CD14-positive monocyte (primary cell): Measurements from ENCODE around the gene FRMD6. TPM values are rescaled to one million over a fixed set of nuclear protein-coding genes. Genes with fewer than 3 reads are reported as not detected.
A peak's percentile ranks its signal among the peaks of the same experiment; 100 is the strongest.

ENCODE experiments used
- DNase-seq, 3 donors: peaks; one replicate each; pipeline ENCODE4 v3.0.0-alpha.2; 2011 to 2022
- H2AFZ ChIP-seq: 2 replicates; pipeline ENCODE4 v1.6.0; 2012; ENCODE audit warnings: mild to moderate bottlenecking, low read depth, low read length, inconsistent platforms; ENCODE audit not compliant: insufficient read depth, poor library complexity, severe bottlenecking
- H3K27ac ChIP-seq, 2 donors: 1 replicate in 1 of 2; 2 replicates in 1 of 2; pipeline ENCODE4 v1.5.1; 2012 to 2013; ENCODE audit warnings: low read length in 2 of 2, control low read depth in 1 of 2, inconsistent platforms in 1 of 2, low read depth in 1 of 2, mild to moderate bottlenecking in 1 of 2
- H3K27me3 ChIP-seq, 2 donors: one replicate each; pipeline versions ENCODE4 v1.6.0 to v1.6.1; 2011 to 2013; ENCODE audit warnings: low read length in 2 of 2; ENCODE audit not compliant: control insufficient read depth in 2 of 2, insufficient read depth in 2 of 2
- H3K36me3 ChIP-seq, 2 donors: replicated peaks in 1 of 2; 1 replicate in 1 of 2; 2 replicates in 1 of 2; pipeline versions ENCODE4 v1.5.1 to v1.6.1; 2012 to 2013; ENCODE audit warnings: low read length in 2 of 2, control low read depth in 1 of 2, inconsistent platforms in 1 of 2, mild to moderate bottlenecking in 1 of 2; ENCODE audit not compliant: insufficient read depth in 2 of 2, control insufficient read depth in 1 of 2
- H3K4me1 ChIP-seq, 2 donors: 1 replicate in 1 of 2; 2 replicates in 1 of 2; pipeline versions ENCODE4 v1.5.1 to v1.6.1; 2012 to 2013; ENCODE audit warnings: low read length in 2 of 2, control low read depth in 1 of 2, inconsistent platforms in 1 of 2, mild to moderate bottlenecking in 1 of 2, moderate library complexity in 1 of 2; ENCODE audit not compliant: insufficient read depth in 2 of 2, control insufficient read depth in 1 of 2
- H3K4me2 ChIP-seq: replicated peaks from 2 replicates; pipeline ENCODE3; 2012; ENCODE audit warnings: low read length, moderate library complexity, mild to moderate bottlenecking; ENCODE audit not compliant: poor library complexity, severe bottlenecking; ENCODE audit errors: extremely low read depth
- H3K4me3 ChIP-seq, 3 experiments: fragments of 200-600 bp in 1 of 3; sonication (generic) in 1 of 3; replicated peaks in 1 of 3; 1 replicate in 2 of 3; 2 replicates in 1 of 3; pipeline ENCODE4 v1.5.1; 2011 to 2013; ENCODE audit warnings: low read length in 3 of 3, mild to moderate bottlenecking in 3 of 3, control low read depth in 2 of 3, low read depth in 2 of 3, inconsistent platforms in 1 of 3, moderate library complexity in 1 of 3
- H3K79me2 ChIP-seq: 2 replicates; pipeline ENCODE4 v1.6.0; 2012; ENCODE audit warnings: mild to moderate bottlenecking, control low read depth, inconsistent platforms, low read length, moderate library complexity; ENCODE audit not compliant: insufficient read depth
- H3K9ac ChIP-seq: 2 replicates; pipeline ENCODE4 v1.6.0; 2017; ENCODE audit warnings: low read length, mild to moderate bottlenecking; ENCODE audit not compliant: insufficient read depth, poor library complexity, severe bottlenecking
- H3K9me3 ChIP-seq, 2 donors: replicated peaks in 1 of 2; 1 replicate in 1 of 2; 2 replicates in 1 of 2; pipeline versions ENCODE4 v1.5.1 to v1.6.1; 2012 to 2013; ENCODE audit warnings: low read length in 2 of 2, control low read depth in 1 of 2; ENCODE audit not compliant: control insufficient read depth in 1 of 2, insufficient read depth in 1 of 2
- H4K20me1 ChIP-seq: 2 replicates; pipeline ENCODE4 v1.6.0; 2012; ENCODE audit warnings: mild to moderate bottlenecking, low read length, control low read depth, moderate library complexity; ENCODE audit not compliant: insufficient read depth
- H3K27ac Mint-ChIP-seq, 7 donors: one replicate each; pipeline ENCODE4 v1.8.0; 2020; ENCODE audit warnings: mild to moderate bottlenecking in 7 of 7, mixed read lengths in 7 of 7, moderate library complexity in 6 of 7, inconsistent platforms in 2 of 7
- H3K27me3 Mint-ChIP-seq, 3 donors: one replicate each; pipeline ENCODE4 v1.8.0; 2021 to 2022; ENCODE audit warnings: low read depth in 3 of 3, mild to moderate bottlenecking in 3 of 3, mixed read lengths in 3 of 3, moderate library complexity in 3 of 3, inconsistent platforms in 1 of 3
- H3K36me3 Mint-ChIP-seq, 2 donors: one replicate each; pipeline ENCODE4 v1.8.0; 2020; ENCODE audit warnings: mixed read lengths in 2 of 2, inconsistent platforms in 1 of 2, mild to moderate bottlenecking in 1 of 2
- H3K4me1 Mint-ChIP-seq: one replicate; pipeline ENCODE4 v1.8.0; 2020; ENCODE audit warnings: mild to moderate bottlenecking, mixed read lengths
- H3K4me3 Mint-ChIP-seq, 2 donors: one replicate each; pipeline ENCODE4 v1.8.0; 2020; ENCODE audit warnings: mild to moderate bottlenecking in 2 of 2, mixed read lengths in 2 of 2, moderate library complexity in 1 of 2
- H3K9me3 Mint-ChIP-seq, 7 donors: one replicate each; pipeline ENCODE4 v1.8.0; 2020 to 2022; ENCODE audit warnings: mixed read lengths in 7 of 7, mild to moderate bottlenecking in 6 of 7, moderate library complexity in 6 of 7, inconsistent platforms in 2 of 7
- WGBS: methylation state at CpG from one replicate; pipeline ENCODE4 v1.1.5; 2013; ENCODE audit warnings: missing lambda C conversion rate; ENCODE audit not compliant: insufficient coverage; 5-methylcytosine and 5-hydroxymethylcytosine counted together
- intact Hi-C, 2 donors: fragments of 100-400 bp; cut with micrococcal nuclease; formaldehyde crosslinking; loops; one replicate each; pipeline versions ENCODE4 v1.15.0 to v1.15.1; 2023
- polyA plus RNA-seq, 3 donors: library from polyadenylated mRNA; depleted of rRNA in 1 of 3; unstranded in 2 of 3; stranded (reverse) in 1 of 3; fragments of 300-500 nt in 2 of 3; fragments of >200 nt in 1 of 3; fragmentation: Illumina TruSeq in 2 of 3; gene quantifications; 1 replicate in 2 of 3; 2 replicates in 1 of 3; pipeline ENCODE4 v1.2.3, GENCODE V29; 2012 to 2021
- TF ChIP-seq, protein P1 (sequence below): fragments of 200-600 bp; IDR thresholded peaks from one replicate; pipeline ENCODE4 v1.8.0; 2022; ENCODE audit warnings: antibody characterized with exemption, mild to moderate bottlenecking

FRMD6 gene
- polyA plus RNA-seq, 3 donors, result 0.12 to 0.25 (median 0.12) TPM

DNA sequence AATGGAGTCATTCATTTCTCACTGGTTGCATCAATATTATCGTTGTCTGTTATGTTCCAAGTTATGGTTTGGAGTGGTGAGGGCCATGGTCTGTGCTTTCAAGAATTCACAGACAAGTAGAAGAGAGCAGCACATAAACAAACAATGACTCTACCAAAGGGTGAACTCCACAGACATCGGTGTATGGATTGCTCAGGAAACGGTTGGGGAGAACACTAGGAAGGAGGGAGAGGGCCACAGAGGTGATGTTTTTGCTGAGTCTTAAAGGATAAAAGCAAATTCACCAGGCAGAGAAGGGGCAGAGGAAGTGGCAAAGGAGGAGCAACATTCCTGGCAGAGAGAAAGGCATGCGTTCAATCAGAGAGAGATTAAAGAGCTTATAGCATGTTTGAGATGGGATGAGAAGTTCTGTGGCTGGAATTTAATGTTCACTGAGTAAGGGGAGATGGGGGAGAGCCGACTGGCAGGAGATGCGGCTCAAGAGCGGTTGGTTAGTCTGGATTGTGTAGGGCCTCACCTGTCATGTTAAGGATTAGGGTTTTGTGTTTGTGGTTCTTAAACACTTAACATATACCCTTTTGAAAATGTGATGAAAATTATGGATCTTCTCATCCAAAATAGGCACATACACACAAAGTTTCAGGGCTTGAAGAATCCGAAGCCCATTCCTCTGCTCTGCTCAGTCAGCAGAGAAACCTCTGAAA lies 42.3 kb upstream of the FRMD6 start:
- intact Hi-C loops, result no loop called here
- no peak overlapping the region for H3K9ac ChIP-seq
- no peaks in the 10 kb centered on the region for H3K9me3 ChIP-seq
- no peaks in the 10 kb centered on the region for H3K4me1 Mint-ChIP-seq
- H3K36me3 Mint-ChIP-seq, result no peaks in the 10 kb centered on the region
- H3K36me3 ChIP-seq, result no peaks in the 10 kb centered on the region
- no peaks in the 10 kb centered on the region for H3K79me2 ChIP-seq
- peaks cover 0 to 3% (median 0%) of the 10 kb centered on the region in 7 donors for H3K9me3 Mint-ChIP-seq
- peaks cover 1 to 3% (median 1%) of the 10 kb centered on the region in 3 donors for H3K27me3 Mint-ChIP-seq
- H3K27me3 ChIP-seq, result no peaks in the 10 kb centered on the region
- no peak overlapping the region for H3K27ac ChIP-seq
- no peaks in the 10 kb centered on the region for H4K20me1 ChIP-seq
- 72% methylated on average over 3 of the region's 8 CpGs for WGBS
- TF ChIP-seq, protein P1, sequence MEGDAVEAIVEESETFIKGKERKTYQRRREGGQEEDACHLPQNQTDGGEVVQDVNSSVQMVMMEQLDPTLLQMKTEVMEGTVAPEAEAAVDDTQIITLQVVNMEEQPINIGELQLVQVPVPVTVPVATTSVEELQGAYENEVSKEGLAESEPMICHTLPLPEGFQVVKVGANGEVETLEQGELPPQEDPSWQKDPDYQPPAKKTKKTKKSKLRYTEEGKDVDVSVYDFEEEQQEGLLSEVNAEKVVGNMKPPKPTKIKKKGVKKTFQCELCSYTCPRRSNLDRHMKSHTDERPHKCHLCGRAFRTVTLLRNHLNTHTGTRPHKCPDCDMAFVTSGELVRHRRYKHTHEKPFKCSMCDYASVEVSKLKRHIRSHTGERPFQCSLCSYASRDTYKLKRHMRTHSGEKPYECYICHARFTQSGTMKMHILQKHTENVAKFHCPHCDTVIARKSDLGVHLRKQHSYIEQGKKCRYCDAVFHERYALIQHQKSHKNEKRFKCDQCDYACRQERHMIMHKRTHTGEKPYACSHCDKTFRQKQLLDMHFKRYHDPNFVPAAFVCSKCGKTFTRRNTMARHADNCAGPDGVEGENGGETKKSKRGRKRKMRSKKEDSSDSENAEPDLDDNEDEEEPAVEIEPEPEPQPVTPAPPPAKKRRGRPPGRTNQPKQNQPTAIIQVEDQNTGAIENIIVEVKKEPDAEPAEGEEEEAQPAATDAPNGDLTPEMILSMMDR, result no peak
- no peak overlapping the region for H2AFZ ChIP-seq
- DNase-seq, result no peak
- H3K4me3 ChIP-seq, result no peak overlapping the region
- no peak overlapping the region for H3K4me2 ChIP-seq
- H3K4me3 Mint-ChIP-seq, result no peak overlapping the region
- H3K27ac Mint-ChIP-seq, result peak overlapping the region in 1 of 7 donors; percentile 2
- H3K4me1 ChIP-seq, result no peaks in the 10 kb centered on the region

DNA sequence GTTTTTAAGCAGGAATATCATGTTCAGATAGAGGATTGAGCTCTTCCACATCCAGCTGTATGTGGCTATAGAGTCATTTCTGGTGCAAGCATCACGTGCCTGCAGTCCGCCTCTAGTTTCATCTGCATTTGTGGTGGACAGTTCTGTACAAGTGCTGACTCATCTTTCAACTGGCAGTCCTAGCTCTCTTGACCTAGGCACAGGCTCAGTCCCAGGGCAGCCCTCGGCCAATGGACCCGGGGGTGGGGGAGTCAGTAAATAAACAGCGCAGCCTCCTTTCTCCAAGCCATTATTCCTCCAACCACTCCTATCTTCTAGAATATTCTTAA lies 41.8 kb upstream of the FRMD6 start:
- intact Hi-C loops, result no loop called here
- no peak overlapping the region for H3K9ac ChIP-seq
- H3K79me2 ChIP-seq, result no peaks in the 10 kb centered on the region
- H3K4me2 ChIP-seq, result no peak overlapping the region
- no peaks in the 10 kb centered on the region for H3K36me3 Mint-ChIP-seq
- no peak overlapping the region for H3K27ac Mint-ChIP-seq
- no peaks in the 10 kb centered on the region for H4K20me1 ChIP-seq
- 81% methylated on average over 2 of the region's 5 CpGs for WGBS
- H3K4me3 ChIP-seq, result no peak overlapping the region
- no peaks in the 10 kb centered on the region for H3K9me3 ChIP-seq
- DNase-seq, result no peak
- no peak overlapping the region for H2AFZ ChIP-seq
- peaks cover 0 to 3% (median 0%) of the 10 kb centered on the region in 7 donors for H3K9me3 Mint-ChIP-seq
- no peaks in the 10 kb centered on the region for H3K36me3 ChIP-seq
- TF ChIP-seq, protein P1, result no peak
- H3K27me3 ChIP-seq, result no peaks in the 10 kb centered on the region
- H3K4me1 Mint-ChIP-seq, result no peaks in the 10 kb centered on the region
- no peak overlapping the region for H3K4me3 Mint-ChIP-seq
- H3K4me1 ChIP-seq, result no peaks in the 10 kb centered on the region
- H3K27ac ChIP-seq, result no peak overlapping the region
- H3K27me3 Mint-ChIP-seq, result peaks cover 0 to 3% (median 1%) of the 10 kb centered on the region in 3 donors
